ENCODE results near the gene INTS1. TPM values are rescaled to one million over a fixed set of nuclear protein-coding genes. Genes with fewer than 3 reads are reported as not detected.

The INTS1 gene
- total RNA-seq, 4 donors from 2014 or later = 33.1 to 80.3 (median 48.0) TPM

- no peak overlapping the region for H3K4me3 ChIP-seq
- TF ChIP-seq CTCF (IDR thresholded peaks at IDR 0.05) (no peak), POLR2A (IDR thresholded peaks at IDR 0.05; ENCODE audit: low read depth) (no peak), POLR2AphosphoS5 (IDR thresholded peaks at IDR 0.05) (no peak), EP300 (IDR thresholded peaks at IDR 0.05) (no peak)
- H3K9me3 ChIP-seq = no peaks in the 10 kb centered on the region
- no peak for DNase-seq (ENCODE audit: extremely low spot score)
- H3K4me1 ChIP-seq = peaks cover 0 to 14% (median 5%) of the 10 kb centered on the region in 4 donors
- no peak overlapping the region for H3K27ac ChIP-seq (replicated peaks in 1 of 4)
- peaks cover 5 to 52% (median 42%) of the 10 kb centered on the region in 4 donors for H3K36me3 ChIP-seq
- H3K27me3 ChIP-seq = peaks cover 0 to 21% (median 0%) of the 10 kb centered on the region in 4 donors
- intact Hi-C loops (cut with DNase I) = loop anchor here (10.0 kb wide), 1 partner anchor 242 kb away; no protein-coding TSS in a partner anchor
- WGBS = 93% methylated on average over 17 of the region's 20 CpGs
These were observed 67.6 kb downstream of the INTS1 start for GRCh38 chr7:1436608-1437007.

- 86% methylated on average over 4 of the region's 22 CpGs for WGBS
- no peaks in the 10 kb centered on the region for H3K9me3 ChIP-seq
- intact Hi-C loops (cut with DNase I) = loop anchor here (10.0 kb wide), 1 partner anchor 240 kb away; no protein-coding TSS in a partner anchor
- peaks cover under 1 to 38% (median 29%) of the 10 kb centered on the region in 4 donors for H3K36me3 ChIP-seq
- TF ChIP-seq POLR2A (IDR thresholded peaks at IDR 0.05; ENCODE audit: low read depth) = no peak
- no peak for TF ChIP-seq CTCF (IDR thresholded peaks at IDR 0.05)
- TF ChIP-seq POLR2AphosphoS5 (IDR thresholded peaks at IDR 0.05) = no peak
- TF ChIP-seq EP300 (IDR thresholded peaks at IDR 0.05) = no peak
- no peak for DNase-seq (ENCODE audit: extremely low spot score)
- peaks cover 0 to 14% (median 5%) of the 10 kb centered on the region in 4 donors for H3K4me1 ChIP-seq
- H3K4me3 ChIP-seq = no peak overlapping the region
- peaks cover 0 to 36% (median 0%) of the 10 kb centered on the region in 4 donors for H3K27me3 ChIP-seq
- H3K27ac ChIP-seq (replicated peaks in 1 of 4) = no peak overlapping the region
These were observed 69.1 kb downstream of the INTS1 start for GRCh38 chr7:1434891-1435670.

- Histone ChIP-seq H3K4me1 (peaks cover 0 to 19% (median 5%) of the 10 kb centered on the region in 4 donors), H3K36me3 (peaks cover 0 to 34% (median 28%) of the 10 kb centered on the region in 4 donors), H3K27ac (replicated peaks in 1 of 4) (no peak overlapping the region), H3K4me3 (no peak overlapping the region), H3K27me3 (peaks cover 0 to 45% (median 5%) of the 10 kb centered on the region in 4 donors), H3K9me3 (no peaks in the 10 kb centered on the region)
- intact Hi-C loops (cut with DNase I) = loop anchor here (10.0 kb wide), 1 partner anchor 239 kb away; no protein-coding TSS in a partner anchor
- DNase-seq (ENCODE audit: extremely low spot score) = no peak
- TF ChIP-seq EP300 (IDR thresholded peaks at IDR 0.05) (no peak), CTCF (IDR thresholded peaks at IDR 0.05) (no peak), POLR2AphosphoS5 (IDR thresholded peaks at IDR 0.05) (no peak), POLR2A (IDR thresholded peaks at IDR 0.05; ENCODE audit: low read depth) (no peak)
- WGBS = 90% methylated on average over 9 of the region's 35 CpGs
These were observed 69.9 kb downstream of the INTS1 start for GRCh38 chr7:1434165-1434718.

- TF ChIP-seq EP300 (IDR thresholded peaks at IDR 0.05) (no peak), POLR2A (IDR thresholded peaks at IDR 0.05; ENCODE audit: low read depth) (no peak), POLR2AphosphoS5 (IDR thresholded peaks at IDR 0.05) (no peak), CTCF (IDR thresholded peaks at IDR 0.05) (no peak)
- 81% methylated on average over 12 of the region's 25 CpGs for WGBS
- no peak overlapping the region for H3K4me3 ChIP-seq
- intact Hi-C loops (cut with DNase I) = loop anchor here (2.0 to 10.0 kb wide), 2 partner anchors 39 to 239 kb away; no protein-coding TSS in a partner anchor
- no peak overlapping the region for H3K27ac ChIP-seq (replicated peaks in 1 of 4)
- DNase-seq (ENCODE audit: extremely low spot score) = no peak
- H3K9me3 ChIP-seq = no peaks in the 10 kb centered on the region
- H3K27me3 ChIP-seq = peaks cover 0 to 53% (median 6%) of the 10 kb centered on the region in 4 donors
- peaks cover 0 to 27% (median 20%) of the 10 kb centered on the region in 4 donors for H3K36me3 ChIP-seq
- H3K4me1 ChIP-seq = peaks cover 0 to 22% (median 5%) of the 10 kb centered on the region in 4 donors
These were observed 70.9 kb downstream of the INTS1 start for GRCh38 chr7:1433128-1433920.
